Mononuclear cell (primary cell): Measurements from ENCODE around the gene SCML1. TPM values are rescaled to one million over a fixed set of nuclear protein-coding genes. Genes with fewer than 3 reads are reported as not detected.
A peak's percentile ranks its signal among the peaks of the same experiment; 100 is the strongest.

Experiments
- H3K27me3 ChIP-seq: 2 replicates; pipeline ENCODE4 v1.6.0; 2011; ENCODE audit warnings: low read length, control low read depth; ENCODE audit not compliant: insufficient read depth
- H3K4me1 ChIP-seq: 2 replicates; pipeline ENCODE4 v1.5.1; 2011; ENCODE audit warnings: mild to moderate bottlenecking, low read length, control low read depth; ENCODE audit not compliant: insufficient read depth
- H3K4me3 ChIP-seq: 2 replicates; pipeline ENCODE4 v1.5.1; 2011; ENCODE audit warnings: mild to moderate bottlenecking, low read length, moderate library complexity
- H3K9me3 ChIP-seq: 2 replicates; pipeline ENCODE4 v1.5.1; 2011; ENCODE audit warnings: low read depth, mild to moderate bottlenecking, control low read depth, low read length
- total RNA-seq: library from RNA; depleted of rRNA; stranded (reverse); fragments of >200 nt; gene quantifications from one replicate; pipeline ENCODE4 v1.2.3, GENCODE V29; 2012

SCML1 gene
- total RNA-seq, 1 donor, result 35.2 TPM

DNA sequence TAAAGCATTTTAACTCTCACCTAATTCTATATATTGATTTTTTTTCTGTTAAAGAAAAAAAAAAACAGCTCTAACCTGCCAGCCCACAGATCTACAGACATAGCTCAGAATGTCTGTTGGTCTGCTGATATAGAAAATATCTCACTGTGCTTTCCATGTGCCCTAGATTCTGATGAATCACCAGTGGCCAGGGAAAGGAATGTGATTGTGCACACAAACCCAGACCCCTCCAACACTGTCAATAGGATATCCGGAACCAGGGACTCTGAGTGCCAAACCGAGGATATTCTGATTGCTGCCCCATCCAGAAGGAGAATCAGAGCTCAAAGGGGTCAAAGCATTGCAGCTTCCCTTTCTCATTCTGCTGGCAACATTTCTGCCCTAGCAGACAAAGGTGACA, 12.1 kb upstream of the SCML1 start:
- Histone ChIP-seq H3K27me3 (no peaks in the 10 kb centered on the region), H3K9me3 (no peaks in the 10 kb centered on the region), H3K4me1 (no peaks in the 10 kb centered on the region), H3K4me3 (no peak overlapping the region)

DNA sequence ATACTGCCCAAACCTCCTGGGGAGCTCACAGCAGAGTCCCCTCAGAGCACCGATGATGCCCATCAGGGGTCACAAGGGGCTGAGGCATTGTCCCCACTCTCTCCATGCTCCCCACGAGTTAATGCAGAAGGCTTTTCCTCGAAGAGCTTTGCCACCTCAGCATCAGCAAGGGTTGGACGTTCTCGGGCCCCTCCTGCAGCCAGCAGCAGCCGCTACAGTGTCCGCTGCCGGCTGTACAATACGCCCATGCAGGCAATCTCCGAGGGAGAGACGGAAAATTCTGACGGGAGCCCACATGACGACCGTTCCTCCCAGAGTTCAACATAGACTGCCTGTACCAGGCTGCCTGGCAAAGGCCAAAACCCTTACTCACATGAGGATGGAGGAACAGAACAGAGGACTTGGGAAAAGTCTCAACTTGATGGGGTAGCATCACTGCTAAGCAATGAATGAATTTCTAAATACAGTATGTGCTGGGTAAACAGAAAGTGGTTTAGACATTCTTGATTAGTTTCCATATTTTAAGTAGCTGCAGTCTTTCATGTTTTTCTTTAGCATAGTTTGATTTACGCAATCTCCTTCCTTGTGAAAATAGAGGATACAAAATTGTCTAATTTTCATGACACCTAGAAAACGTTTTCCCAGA, 5.0 kb upstream of the SCML1 start:
- Histone ChIP-seq H3K4me3 (no peak overlapping the region), H3K9me3 (no peaks in the 10 kb centered on the region), H3K4me1 (peaks cover 7% of the 10 kb centered on the region), H3K27me3 (no peaks in the 10 kb centered on the region)

- Histone ChIP-seq H3K9me3 (no peaks in the 10 kb centered on the region), H3K4me3 (no peak overlapping the region), H3K27me3 (peaks cover 16% of the 10 kb centered on the region), H3K4me1 (peaks cover 11% of the 10 kb centered on the region)
Measured at GRCh38 chrX:17735406-17735805, 1.9 kb upstream of the SCML1 start.

GRCh38 chrX:17736478-17736855, 826 bp upstream of the SCML1 start:
- H3K27me3 ChIP-seq, result peaks cover 16% of the 10 kb centered on the region
- H3K9me3 ChIP-seq, result no peaks in the 10 kb centered on the region
- peak overlapping the region; percentile 48 for H3K4me3 ChIP-seq
- peaks cover 11% of the 10 kb centered on the region for H3K4me1 ChIP-seq

- H3K9me3 ChIP-seq, result no peaks in the 10 kb centered on the region
- H3K4me3 ChIP-seq, result peak overlapping the region; percentile 48
- H3K4me1 ChIP-seq, result peaks cover 11% of the 10 kb centered on the region
- peaks cover 16% of the 10 kb centered on the region for H3K27me3 ChIP-seq
Measured at GRCh38 chrX:17737710-17737985, 355 bp downstream of the SCML1 start.

- H3K4me3 ChIP-seq, result peak overlapping the region; percentile 48
- peaks cover 16% of the 10 kb centered on the region for H3K27me3 ChIP-seq
- peaks cover 11% of the 10 kb centered on the region for H3K4me1 ChIP-seq
- no peaks in the 10 kb centered on the region for H3K9me3 ChIP-seq
Measured at GRCh38 chrX:17737986-17738713, 857 bp downstream of the SCML1 start.

DNA sequence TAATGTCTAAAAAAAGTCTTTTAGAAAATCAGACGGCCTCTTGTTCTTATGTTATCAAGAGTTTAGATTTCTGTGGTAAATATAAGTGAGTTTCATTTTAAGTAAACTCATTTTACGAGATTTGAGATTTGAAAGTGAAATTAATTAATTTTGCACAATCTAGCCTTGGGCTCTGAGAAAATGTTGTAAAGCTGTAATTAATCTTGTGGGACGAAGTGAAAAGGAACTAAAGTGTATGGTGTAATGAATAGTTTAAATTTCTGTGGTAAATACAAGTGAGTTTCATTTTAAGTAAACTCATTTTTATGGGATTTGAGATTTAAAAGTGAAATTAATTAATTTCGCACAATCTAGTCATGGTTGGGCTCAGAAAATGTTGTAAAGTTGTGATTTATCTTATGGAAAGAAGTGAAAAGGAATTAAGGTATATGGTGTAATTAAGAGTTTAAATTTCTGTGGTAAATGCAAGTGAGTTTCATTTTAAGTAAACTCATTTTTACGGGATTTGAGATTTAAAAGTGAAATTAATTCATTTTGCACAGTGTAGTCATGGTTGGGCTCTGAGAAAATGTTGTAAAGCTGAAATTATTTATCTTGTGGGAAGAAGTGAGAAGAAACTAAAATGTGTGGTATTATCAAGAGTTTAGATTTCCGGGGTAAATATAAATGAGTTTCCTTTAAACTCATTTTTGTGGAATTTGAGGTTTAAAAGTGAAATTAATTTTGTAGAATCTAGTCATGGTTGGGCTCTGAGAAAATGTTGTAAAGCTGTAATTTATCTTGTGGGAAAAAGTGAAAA, 1.6 kb downstream of the SCML1 start:
- Histone ChIP-seq H3K4me3 (peak overlapping the region; percentile 48), H3K9me3 (no peaks in the 10 kb centered on the region)

GRCh38 chrX:17740137-17741122, 3.1 kb downstream of the SCML1 start:
- Histone ChIP-seq H3K9me3 (no peaks in the 10 kb centered on the region), H3K4me1 (peaks cover 11% of the 10 kb centered on the region), H3K27me3 (peaks cover 16% of the 10 kb centered on the region), H3K4me3 (no peak overlapping the region)

More for the DNA sequence above, 1.6 kb downstream of the SCML1 start:
- Histone ChIP-seq H3K4me1 (peaks cover 11% of the 10 kb centered on the region), H3K27me3 (peaks cover 16% of the 10 kb centered on the region)

DNA sequence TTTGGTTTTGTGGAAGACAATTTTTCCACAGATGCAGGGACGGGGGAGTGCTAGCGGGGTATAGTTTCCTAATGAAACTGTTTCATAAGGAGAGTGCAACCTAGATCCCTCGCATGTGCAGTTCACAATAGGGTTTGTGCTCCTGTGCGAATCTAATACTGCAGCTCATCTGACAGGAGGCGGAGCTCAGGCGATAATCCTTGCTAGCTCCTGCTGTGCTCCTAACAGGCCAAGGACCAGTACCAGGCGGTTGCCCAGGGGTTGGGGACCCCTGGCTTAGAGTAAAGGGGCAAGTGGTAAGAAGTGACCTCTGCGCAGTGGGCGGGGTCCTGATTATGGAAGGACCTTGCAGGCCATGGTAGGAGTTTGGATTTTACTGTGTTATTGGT, 3.8 kb downstream of the SCML1 start:
- Histone ChIP-seq H3K4me3 (no peak overlapping the region), H3K4me1 (peaks cover 10% of the 10 kb centered on the region), H3K9me3 (no peaks in the 10 kb centered on the region), H3K27me3 (peaks cover 16% of the 10 kb centered on the region)

DNA sequence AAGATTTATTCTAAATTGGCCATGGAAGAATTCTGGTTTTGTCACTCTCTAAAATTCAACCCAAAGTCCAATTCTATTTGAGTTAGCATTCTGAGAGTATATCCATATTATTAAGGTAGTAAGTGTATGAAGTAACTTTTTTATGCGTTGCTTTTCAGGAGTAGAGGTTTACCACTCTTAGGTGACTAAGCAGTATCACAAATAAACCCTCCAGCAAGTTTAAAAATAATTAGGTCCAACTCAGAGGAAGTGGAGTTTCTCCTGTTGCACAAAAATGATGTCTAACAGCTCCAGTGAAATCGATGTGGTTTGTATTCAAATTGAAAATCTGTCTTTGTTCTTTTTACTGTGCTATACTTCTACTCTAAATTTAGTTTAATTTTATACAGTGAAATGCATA, 6.6 kb downstream of the SCML1 start:
- H3K27me3 ChIP-seq, result peaks cover 12% of the 10 kb centered on the region
- H3K4me3 ChIP-seq, result no peak overlapping the region
- H3K9me3 ChIP-seq, result no peaks in the 10 kb centered on the region
- H3K4me1 ChIP-seq, result no peaks in the 10 kb centered on the region

DNA sequence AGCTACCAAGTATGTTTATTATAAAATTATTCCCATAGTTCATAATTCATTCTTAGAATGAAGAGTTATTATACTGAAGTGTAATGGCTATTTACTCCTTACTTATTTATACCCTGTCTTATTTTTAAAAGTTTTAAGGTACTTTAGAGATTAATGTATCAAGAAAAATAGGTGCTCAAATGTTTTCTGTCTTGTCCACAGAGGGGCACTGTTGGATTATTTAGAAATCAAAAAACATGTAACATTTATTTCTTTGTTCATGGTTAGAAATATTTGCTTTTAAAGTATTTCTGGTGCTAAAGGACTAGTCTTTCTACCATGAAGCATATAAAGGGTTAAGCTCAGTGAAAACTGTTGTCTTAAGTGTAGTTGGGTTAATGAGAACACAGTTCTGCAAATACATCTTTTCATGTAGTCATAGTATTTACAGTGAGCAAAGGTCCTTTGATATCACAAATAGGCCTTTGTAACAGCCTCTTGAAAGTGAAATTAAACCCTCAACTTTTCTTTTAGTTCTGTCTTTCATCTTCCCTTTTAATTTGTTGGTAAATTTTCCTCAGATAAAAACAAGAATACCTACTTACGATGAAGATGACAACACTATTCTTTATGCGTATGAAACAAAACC, 7.7 kb downstream of the SCML1 start:
- Histone ChIP-seq H3K9me3 (no peaks in the 10 kb centered on the region), H3K4me3 (no peak overlapping the region), H3K4me1 (no peaks in the 10 kb centered on the region), H3K27me3 (peaks cover 4% of the 10 kb centered on the region)

DNA sequence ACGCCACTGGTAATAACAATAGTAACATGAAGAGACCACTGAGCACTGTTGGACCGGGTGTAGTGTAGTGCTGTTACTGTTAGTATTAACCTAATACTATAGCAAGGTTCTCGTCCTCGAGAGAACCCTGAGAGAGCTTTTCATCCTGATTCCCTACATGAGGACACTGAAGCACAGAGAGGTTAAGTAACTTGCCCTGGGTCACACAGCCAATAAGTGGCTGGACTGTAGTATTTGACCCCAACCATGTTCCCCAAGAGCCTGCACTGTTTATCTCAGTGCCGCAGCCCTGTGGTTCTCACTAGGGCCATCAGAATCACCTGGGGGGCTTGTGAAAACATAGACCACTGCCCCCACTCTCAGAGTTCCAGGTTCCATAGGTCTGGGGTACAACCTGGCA, 10.4 kb downstream of the SCML1 start:
- Histone ChIP-seq H3K4me1 (no peaks in the 10 kb centered on the region), H3K4me3 (no peak overlapping the region), H3K27me3 (no peaks in the 10 kb centered on the region), H3K9me3 (no peaks in the 10 kb centered on the region)

DNA sequence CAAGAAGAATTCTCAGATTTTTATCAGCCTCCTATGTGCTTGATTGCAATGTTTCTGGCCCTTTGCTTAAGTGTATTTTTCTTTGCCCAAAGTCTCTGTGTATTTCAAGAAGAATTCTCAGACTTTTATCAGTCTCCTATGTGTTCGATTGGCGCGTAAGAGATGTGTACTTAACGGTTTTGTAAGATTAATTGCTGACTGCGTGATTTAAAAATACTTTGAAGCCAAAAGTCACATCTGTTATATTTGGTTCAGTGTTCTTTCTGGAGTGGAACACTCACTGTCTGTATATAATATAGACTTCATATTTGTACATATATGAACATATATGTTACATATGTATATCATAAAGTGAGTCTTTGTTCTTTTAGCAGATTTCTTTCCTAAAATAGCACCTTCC, 11.4 kb downstream of the SCML1 start:
- Histone ChIP-seq H3K4me1 (no peaks in the 10 kb centered on the region), H3K4me3 (no peak overlapping the region), H3K27me3 (no peaks in the 10 kb centered on the region), H3K9me3 (no peaks in the 10 kb centered on the region)

GRCh38 chrX:17750436-17750835, 13.1 kb downstream of the SCML1 start:
- Histone ChIP-seq H3K27me3 (no peaks in the 10 kb centered on the region), H3K4me1 (no peaks in the 10 kb centered on the region), H3K4me3 (no peak overlapping the region), H3K9me3 (no peaks in the 10 kb centered on the region)
